K562 (cell line): ENCODE measurements around the gene RMC1. TPM values are rescaled to one million over a fixed set of nuclear protein-coding genes. Genes with fewer than 3 reads are reported as not detected.
A peak's percentile ranks its signal among the peaks of the same experiment; 100 is the strongest.

ENCODE experiments used
- ATAC-seq: fragments of 200-7000 bp; cut with Tn5 transposase; 3 replicates; pipeline ENCODE4 v1.9.1; 2020; ENCODE audit warnings: moderate library complexity
- BruUV-seq: library from RNA; stranded (reverse); fragments of 400-500 nt; replicated peaks from 2 replicates; lab custom pipeline; 2021; lab: Mats Ljungman, UMichigan
- CTCF ChIA-PET: fragments of 300-600 bp; formaldehyde crosslinking; extraction: SDS; loops from one replicate; lab custom pipeline; 2021; ENCODE audit warnings: low intra/inter-chr PET ratio; lab: Yijun Ruan, JAX
- POLR2A ChIA-PET: fragments of 300-600, 350-650 bp; sonication (Branson Sonifier 250); formaldehyde crosslinking; extraction: SDS; loops from one replicate; lab custom pipeline; 2021; ENCODE audit warnings: antibody characterized with exemption, inconsistent platforms; lab: Yijun Ruan, JAX
- DNase-seq, 4 experiments: peaks; one replicate each; pipeline versions ENCODE4 v3.0.0 to v3.0.0-alpha.2; 2011 to 2018; ENCODE audit warnings: low spot score in 3 of 4, mixed read lengths in 3 of 4; ENCODE audit errors: extremely low read depth in 1 of 4
- FAIRE-seq: peaks from 2 replicates; lab custom pipeline; 2011; peaks lifted over from hg19 to GRCh38; lab: Jason Lieb, UNC
- H2AFZ ChIP-seq: 2 replicates; pipeline ENCODE4 v1.6.0; 2011; ENCODE audit warnings: low read depth, low read length, control low read depth, inconsistent platforms
- H3K27ac ChIP-seq: fragments of 200-600 bp; 3 replicates; pipeline ENCODE4 v1.8.0; 2011; ENCODE audit warnings: low read depth, mild to moderate bottlenecking, control low read depth, inconsistent platforms, low read length, moderate library complexity, mixed read lengths; ENCODE audit errors: extremely low read depth
- H3K27me3 ChIP-seq, 2 experiments: fragments of 300-600 bp in 1 of 2; 2 replicates in 1 of 2; 3 replicates in 1 of 2; pipeline versions ENCODE4 v1.6.0 to v1.8.0; 2011; ENCODE audit warnings: inconsistent platforms in 2 of 2, low read length in 2 of 2, mild to moderate bottlenecking in 1 of 2, mixed read lengths in 1 of 2, moderate library complexity in 1 of 2; ENCODE audit not compliant: control insufficient read depth in 2 of 2, insufficient read depth in 2 of 2
- H3K36me3 ChIP-seq: fragments of 300-600 bp; 3 replicates; pipeline ENCODE4 v1.8.0; 2011; ENCODE audit warnings: mild to moderate bottlenecking, low read length, inconsistent platforms; ENCODE audit not compliant: control insufficient read depth, insufficient read depth
- H3K4me1 ChIP-seq, 2 experiments: fragments of 200-600 bp in 1 of 2; replicated peaks in 1 of 2; 2 replicates in 1 of 2; 3 replicates in 1 of 2; pipeline versions ENCODE4 v1.5.1 to v1.8.0; 2011; ENCODE audit warnings: inconsistent platforms in 2 of 2, low read length in 2 of 2, mild to moderate bottlenecking in 1 of 2, mixed read lengths in 1 of 2, moderate library complexity in 1 of 2; ENCODE audit not compliant: control insufficient read depth in 2 of 2, insufficient read depth in 2 of 2
- H3K4me2 ChIP-seq: 2 replicates; pipeline ENCODE4 v1.6.1; 2011; ENCODE audit warnings: low read length, control low read depth, inconsistent platforms, mixed read lengths; ENCODE audit not compliant: insufficient read depth
- H3K4me3 ChIP-seq: fragments of 200-600 bp; sonication (generic), shearing (Covaris generic); 2 replicates; pipeline ENCODE4 v1.5.1; 2016; ENCODE audit warnings: control low read depth, inconsistent platforms
- H3K79me2 ChIP-seq: fragments of 200-600 bp; 3 replicates; pipeline ENCODE4 v1.8.0; 2011; ENCODE audit warnings: low read length, inconsistent platforms; ENCODE audit not compliant: control insufficient read depth, insufficient read depth
- H3K9ac ChIP-seq, 2 experiments: 2 replicates each; pipeline versions ENCODE4 v1.6.0 to v1.6.1; 2011; ENCODE audit warnings: low read depth in 2 of 2, low read length in 2 of 2, control low read depth in 1 of 2, inconsistent platforms in 1 of 2, mild to moderate bottlenecking in 1 of 2, mixed read lengths in 1 of 2; ENCODE audit not compliant: insufficient read depth in 1 of 2
- H3K9me1 ChIP-seq: one replicate; pipeline ENCODE4 v1.6.0; 2011; ENCODE audit warnings: inconsistent platforms, mild to moderate bottlenecking, low read length, moderate library complexity; ENCODE audit not compliant: control insufficient read depth, insufficient read depth
- H3K9me3 ChIP-seq: replicated peaks from 2 replicates; pipeline ENCODE4 v1.5.1; 2011; ENCODE audit warnings: low read depth, low read length, inconsistent platforms; ENCODE audit not compliant: control insufficient read depth, insufficient read depth
- H4K20me1 ChIP-seq: replicated peaks from 2 replicates; pipeline ENCODE4 v1.6.1; 2011; ENCODE audit warnings: low read length, inconsistent platforms, mixed read lengths; ENCODE audit not compliant: control insufficient read depth, insufficient read depth
- ATF3 ChIP-seq, 2 experiments: fragments of 450-650 bp in 1 of 2; sonication (generic) in 1 of 2; formaldehyde crosslinking in 1 of 2; IDR thresholded peaks in 1 of 2; conservative IDR thresholded peaks in 1 of 2; 2 replicates each; pipeline versions ENCODE4 v1.6.1 to v1.8.1; 2016 to 2023; ENCODE audit warnings: mild to moderate bottlenecking in 2 of 2, moderate library complexity in 2 of 2, inconsistent platforms in 1 of 2, missing genetic modification reagents in 1 of 2
- GATAD2B ChIP-seq: fragments of 450-650 bp; IDR thresholded peaks from 2 replicates; pipeline ENCODE4 v1.6.1; 2017; ENCODE audit warnings: mild to moderate bottlenecking, borderline replicate concordance
- RREB1 ChIP-seq: fragments of 250-450 bp; sonication (Bioruptor Pico); IDR thresholded peaks from 2 replicates; pipeline ENCODE4 v1.4.0; 2020
- SMARCA5 ChIP-seq: fragments of 450-650 bp; IDR thresholded peaks from 2 replicates; pipeline ENCODE4 v1.6.1; 2016
- TEAD4 ChIP-seq, 2 experiments: sonication (generic) in 1 of 2; formaldehyde crosslinking in 1 of 2; IDR thresholded peaks; 2 replicates each; pipeline versions ENCODE4 v1.6.1 to v1.8.0; 2012 to 2022; ENCODE audit warnings: borderline replicate concordance in 1 of 2, inconsistent platforms in 1 of 2, low read length in 1 of 2, mild to moderate bottlenecking in 1 of 2, missing genetic modification reagents in 1 of 2
- ZNF174 ChIP-seq: fragments of 250-450 bp; sonication (Bioruptor Pico); IDR thresholded peaks from 2 replicates; pipeline ENCODE4 v1.4.0; 2020; ENCODE audit warnings: mild to moderate bottlenecking
- WGBS: fragments of 100-300 bp; shearing (Covaris generic); methylation state at CpG from one replicate; pipeline ENCODE4 v1.1.6; 2016; ENCODE audit warnings: low coverage, mixed read lengths; ENCODE audit not compliant: insufficient coverage; ENCODE audit errors: missing lambda C conversion rate; 5-methylcytosine and 5-hydroxymethylcytosine counted together
- in situ Hi-C: fragments of 300-500 bp; cut with MboI; formaldehyde crosslinking; loops from 4 replicates; pipeline ENCODE4 v1.15.0; 2018; ENCODE audit warnings: inconsistent platforms, mixed read lengths
- intact Hi-C: fragments of 100-400 bp; cut with micrococcal nuclease; formaldehyde crosslinking; loops from 2 replicates; pipeline ENCODE4 v1.14.2; 2022
- polyA plus RNA-seq, 8 experiments: library from polyadenylated mRNA; depleted of rRNA in 4 of 8; stranded (reverse) in 5 of 8; unstranded in 3 of 8; fragments of >200 nt; fragmentation: Nextera tagmentation in 2 of 8; fragmentation: Illumina TruSeq in 1 of 8; extraction: Ambion mirVana in 2 of 8; extraction: Trizol in 1 of 8; gene quantifications; 2 replicates each; pipeline versions ENCODE4 v1.2.1 to v1.2.3, GENCODE V29; 2011 to 2014; ENCODE audit warnings: inconsistent platforms in 1 of 8, missing spikeins in 1 of 8
- total RNA-seq, 7 experiments: library from RNA; depleted of rRNA in 6 of 7; stranded (reverse); fragments of >200 nt in 6 of 7; fragmentation: Illumina TruSeq in 2 of 7; extraction: Trizol in 2 of 7; gene quantifications; 2 replicates each; pipeline versions ENCODE4 v1.2.1 to v1.2.3, GENCODE V29; 2011 to 2021; ENCODE audit warnings: low replicate concordance in 1 of 7
- TF ChIP-seq, protein P1 (sequence below): fragments of 250-450 bp; sonication (Bioruptor Pico); IDR thresholded peaks from 2 replicates; pipeline ENCODE4 v1.4.0; 2020
- TF ChIP-seq, protein P2 (sequence below): fragments of 450-650 bp; IDR thresholded peaks from 2 replicates; pipeline ENCODE4 v1.6.1; 2016
- TF ChIP-seq, protein P3 (sequence below): sonication (generic); formaldehyde crosslinking; IDR thresholded peaks from 2 replicates; pipeline ENCODE4 v1.8.1; 2023; ENCODE audit warnings: mild to moderate bottlenecking, missing genetic modification reagents

The RMC1 gene
- total and polyA plus RNA-seq, 9 of the 15 experiments (the other 6 are each of a cell fraction or from before 2014, with no cell fraction given), result 7.5 to 42.4 (median 35.5) TPM

DNA sequence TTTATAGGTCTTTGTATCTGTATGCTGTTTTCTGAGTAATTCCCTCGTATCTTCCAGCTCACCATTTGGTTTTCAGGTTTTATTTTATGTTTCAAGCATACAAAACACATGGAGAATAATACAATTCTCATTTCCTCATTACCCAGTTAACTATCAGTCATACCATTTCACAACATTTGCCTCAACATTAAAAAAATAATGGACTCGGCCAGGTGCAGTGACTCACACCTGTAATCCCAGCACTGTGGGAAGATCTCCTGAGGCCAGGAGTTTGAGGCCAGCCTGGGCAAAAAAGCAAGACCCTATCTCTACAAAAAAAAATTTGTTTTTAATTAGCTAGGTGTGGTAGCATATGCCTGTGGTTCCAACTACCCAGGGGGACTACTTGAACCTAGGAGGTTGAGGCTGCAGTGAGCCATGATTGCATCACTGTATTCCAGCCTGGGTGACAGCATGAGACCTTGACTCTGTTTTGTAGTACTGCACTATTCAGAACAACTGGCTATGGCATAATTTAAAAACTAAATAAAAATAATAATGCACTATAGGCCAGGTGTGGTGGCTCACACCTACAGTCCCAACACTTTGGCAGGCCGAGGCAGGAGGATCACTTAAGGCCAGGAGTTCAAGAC, 62.7 kb downstream of the RMC1 start:
- intact Hi-C loops (no loop called here), in situ Hi-C loops (no loop called here)
- H3K27me3 ChIP-seq, result no peaks in the 10 kb centered on the region
- no peaks in the 10 kb centered on the region for H3K79me2 ChIP-seq
- DNase-seq (no peak), FAIRE-seq (no peak), ATAC-seq (no peak)
- ChIA-PET CTCF (no interaction called here), POLR2A (interaction anchor here (1.4 kb wide), 1 partner anchor 25 kb away, joined by 4 read pairs; no protein-coding TSS in a partner anchor)
- no peaks in the 10 kb centered on the region for H3K4me1 ChIP-seq
- H3K9me3 ChIP-seq, result no peaks in the 10 kb centered on the region
- peaks cover 82% of the 10 kb centered on the region for H3K36me3 ChIP-seq
- no peak overlapping the region for H3K27ac ChIP-seq
- H3K9me1 ChIP-seq, result no peaks in the 10 kb centered on the region
- 69% methylated on average over 3 of the region's 3 CpGs for WGBS
- no peak overlapping the region for H3K9ac ChIP-seq
- H2AFZ ChIP-seq, result no peak overlapping the region
- no peak overlapping the region for H3K4me2 ChIP-seq
- no peak overlapping the region for H3K4me3 ChIP-seq
- no peaks in the 10 kb centered on the region for H4K20me1 ChIP-seq
- no TSS peak for BruUV-seq
- TF ChIP-seq, protein P1, sequence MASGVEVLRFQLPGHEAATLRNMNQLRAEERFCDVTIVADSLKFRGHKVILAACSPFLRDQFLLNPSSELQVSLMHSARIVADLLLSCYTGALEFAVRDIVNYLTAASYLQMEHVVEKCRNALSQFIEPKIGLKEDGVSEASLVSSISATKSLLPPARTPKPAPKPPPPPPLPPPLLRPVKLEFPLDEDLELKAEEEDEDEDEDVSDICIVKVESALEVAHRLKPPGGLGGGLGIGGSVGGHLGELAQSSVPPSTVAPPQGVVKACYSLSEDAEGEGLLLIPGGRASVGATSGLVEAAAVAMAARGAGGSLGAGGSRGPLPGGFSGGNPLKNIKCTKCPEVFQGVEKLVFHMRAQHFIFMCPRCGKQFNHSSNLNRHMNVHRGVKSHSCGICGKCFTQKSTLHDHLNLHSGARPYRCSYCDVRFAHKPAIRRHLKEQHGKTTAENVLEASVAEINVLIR (CRISPR knock-in tag), result no peak
- TF ChIP-seq, protein P2, sequence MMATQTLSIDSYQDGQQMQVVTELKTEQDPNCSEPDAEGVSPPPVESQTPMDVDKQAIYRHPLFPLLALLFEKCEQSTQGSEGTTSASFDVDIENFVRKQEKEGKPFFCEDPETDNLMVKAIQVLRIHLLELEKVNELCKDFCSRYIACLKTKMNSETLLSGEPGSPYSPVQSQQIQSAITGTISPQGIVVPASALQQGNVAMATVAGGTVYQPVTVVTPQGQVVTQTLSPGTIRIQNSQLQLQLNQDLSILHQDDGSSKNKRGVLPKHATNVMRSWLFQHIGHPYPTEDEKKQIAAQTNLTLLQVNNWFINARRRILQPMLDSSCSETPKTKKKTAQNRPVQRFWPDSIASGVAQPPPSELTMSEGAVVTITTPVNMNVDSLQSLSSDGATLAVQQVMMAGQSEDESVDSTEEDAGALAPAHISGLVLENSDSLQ, result 0 out of 2 replicates have a peak, but pooled peaks have one; percentile 14
- TF ChIP-seq, protein P3, sequence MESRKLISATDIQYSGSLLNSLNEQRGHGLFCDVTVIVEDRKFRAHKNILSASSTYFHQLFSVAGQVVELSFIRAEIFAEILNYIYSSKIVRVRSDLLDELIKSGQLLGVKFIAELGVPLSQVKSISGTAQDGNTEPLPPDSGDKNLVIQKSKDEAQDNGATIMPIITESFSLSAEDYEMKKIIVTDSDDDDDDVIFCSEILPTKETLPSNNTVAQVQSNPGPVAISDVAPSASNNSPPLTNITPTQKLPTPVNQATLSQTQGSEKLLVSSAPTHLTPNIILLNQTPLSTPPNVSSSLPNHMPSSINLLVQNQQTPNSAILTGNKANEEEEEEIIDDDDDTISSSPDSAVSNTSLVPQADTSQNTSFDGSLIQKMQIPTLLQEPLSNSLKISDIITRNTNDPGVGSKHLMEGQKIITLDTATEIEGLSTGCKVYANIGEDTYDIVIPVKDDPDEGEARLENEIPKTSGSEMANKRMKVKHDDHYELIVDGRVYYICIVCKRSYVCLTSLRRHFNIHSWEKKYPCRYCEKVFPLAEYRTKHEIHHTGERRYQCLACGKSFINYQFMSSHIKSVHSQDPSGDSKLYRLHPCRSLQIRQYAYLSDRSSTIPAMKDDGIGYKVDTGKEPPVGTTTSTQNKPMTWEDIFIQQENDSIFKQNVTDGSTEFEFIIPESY (CRISPR knock-in tag), result no peak
- no peak for TF ChIP-seq SMARCA5
- no peak for TF ChIP-seq ZNF174 (CRISPR knock-in tag)
- TF ChIP-seq RREB1 (CRISPR knock-in tag), result no peak
- TF ChIP-seq ATF3 (IDR thresholded peaks at IDR 0.05), result peak; percentile 41; the same call in 1 of the 2 replicates
- TF ChIP-seq ATF3 (CRISPR knock-in tag; conservative IDR thresholded peaks at IDR 0.05), result no peak
- TF ChIP-seq GATAD2B, result no peak
- no peak for TF ChIP-seq TEAD4 (IDR thresholded peaks at IDR 0.05; ENCODE audit: low read length)
- TF ChIP-seq TEAD4 (CRISPR knock-in tag; IDR thresholded peaks at IDR 0.05; ENCODE audit: borderline replicate concordance), result no peak
